GM18909 (cell line): ENCODE results near the gene GRM3.

Experiments
- ATAC-seq: cut with Tn5 transposase; IDR thresholded peaks from one replicate; pipeline ENCODE4 v1.9.1; 2021; ENCODE audit warnings: mild to moderate bottlenecking; ENCODE audit not compliant: unreplicated experiment, poor library complexity

The GRM3 gene

GRCh38 chr7:86884152-86884551 lies 240.4 kb downstream of the GRM3 start:
- ATAC-seq: no peak

- no peak for ATAC-seq
These were observed 245.8 kb downstream of the GRM3 start for GRCh38 chr7:86889501-86889900.

- no peak for ATAC-seq
These were observed 254.5 kb downstream of the GRM3 start for GRCh38 chr7:86898171-86898570.

- no peak for ATAC-seq
These were observed 257.2 kb downstream of the GRM3 start for GRCh38 chr7:86900886-86901285.

- ATAC-seq: peak; percentile 58
These were observed 261.5 kb downstream of the GRM3 start for GRCh38 chr7:86904949-86905834.

GRCh38 chr7:86908948-86909347 lies 265.2 kb downstream of the GRM3 start:
- ATAC-seq: no peak

- ATAC-seq: no peak
These were observed 267.9 kb downstream of the GRM3 start for GRCh38 chr7:86911659-86912058.

- no peak for ATAC-seq
These were observed 270.0 kb downstream of the GRM3 start for GRCh38 chr7:86913709-86914108.
